BE2C (cell line): ENCODE measurements around the gene TRIM27.

Experiments used
- DNase-seq: peaks from one replicate; pipeline ENCODE4 v3.0.0-alpha.2; 2020
- H3K27me3 ChIP-seq: fragments of 250-450 bp; sonication (Bioruptor Pico); 2 replicates; pipeline ENCODE4 v1.5.1; 2020; ENCODE audit warnings: mild to moderate bottlenecking
- H3K36me3 ChIP-seq: fragments of 250-450 bp; sonication (Bioruptor Pico); 2 replicates; pipeline ENCODE4 v1.5.1; 2020; ENCODE audit warnings: mild to moderate bottlenecking
- H3K4me1 ChIP-seq: fragments of 250-450 bp; sonication (Bioruptor Pico); 2 replicates; pipeline ENCODE4 v1.5.1; 2020
- H3K4me3 ChIP-seq: 2 replicates; pipeline ENCODE4 v1.5.1; 2011; ENCODE audit warnings: low read depth, low read length
- H3K9me3 ChIP-seq: fragments of 250-450 bp; sonication (Bioruptor Pico); 2 replicates; pipeline ENCODE4 v1.5.1; 2020
- CTCF ChIP-seq: IDR thresholded peaks from 2 replicates; pipeline ENCODE4 v1.5.1; 2012; ENCODE audit warnings: mild to moderate bottlenecking, low read depth, low read length

Gene TRIM27

GRCh38 chr6:28865401-28866204 is 58.2 kb downstream of the TRIM27 start:
- Histone ChIP-seq H3K4me1 (no peaks in the 10 kb centered on the region), H3K36me3 (no peaks in the 10 kb centered on the region), H3K9me3 (no peaks in the 10 kb centered on the region), H3K27me3 (peaks cover 4% of the 10 kb centered on the region), H3K4me3 (peak overlapping the region; percentile 72)
- TF ChIP-seq CTCF, result no peak
- peak; percentile 81 for DNase-seq

GRCh38 chr6:28864326-28864923 is 59.4 kb downstream of the TRIM27 start:
- Histone ChIP-seq H3K9me3 (no peaks in the 10 kb centered on the region), H3K4me3 (peak overlapping the region; percentile 77), H3K4me1 (no peaks in the 10 kb centered on the region), H3K36me3 (no peaks in the 10 kb centered on the region), H3K27me3 (peaks cover 16% of the 10 kb centered on the region)
- DNase-seq, result no peak
- TF ChIP-seq CTCF, result peak; percentile 29

GRCh38 chr6:28863604-28864325 is 60.0 kb downstream of the TRIM27 start:
- DNase-seq, result peak; percentile 85
- H3K9me3 ChIP-seq, result no peaks in the 10 kb centered on the region
- peak overlapping the region; percentile 77 for H3K4me3 ChIP-seq
- H3K36me3 ChIP-seq, result no peaks in the 10 kb centered on the region
- peaks cover 16% of the 10 kb centered on the region for H3K27me3 ChIP-seq
- no peaks in the 10 kb centered on the region for H3K4me1 ChIP-seq
- TF ChIP-seq CTCF, result no peak; the same call in 1 of the 2 replicates

GRCh38 chr6:28862077-28862476 is 61.7 kb downstream of the TRIM27 start:
- no peaks in the 10 kb centered on the region for H3K9me3 ChIP-seq
- no peak for DNase-seq

GRCh38 chr6:28861339-28861738 is 62.4 kb downstream of the TRIM27 start:
- H3K36me3 ChIP-seq, result no peaks in the 10 kb centered on the region
- H3K27me3 ChIP-seq, result peaks cover 19% of the 10 kb centered on the region
- H3K4me1 ChIP-seq, result no peaks in the 10 kb centered on the region
- TF ChIP-seq CTCF, result no peak
- no peaks in the 10 kb centered on the region for H3K9me3 ChIP-seq
- no peak for DNase-seq
- H3K4me3 ChIP-seq, result no peak overlapping the region

More at GRCh38 chr6:28862077-28862476, 61.7 kb downstream of the TRIM27 start:
- no peak overlapping the region for H3K4me3 ChIP-seq
- no peak for TF ChIP-seq CTCF
- no peaks in the 10 kb centered on the region for H3K36me3 ChIP-seq
- H3K27me3 ChIP-seq, result peaks cover 19% of the 10 kb centered on the region
- no peaks in the 10 kb centered on the region for H3K4me1 ChIP-seq
